ENCODE data around the gene METAP1D.
A peak's percentile ranks its signal among the peaks of the same experiment; 100 is the strongest.
"Not testable (repeated sequence)": the region's sequence is repeated elsewhere in the genome, so short reads cannot be mapped to it uniquely, and the experiment has no call there.

Gene METAP1D

DNA sequence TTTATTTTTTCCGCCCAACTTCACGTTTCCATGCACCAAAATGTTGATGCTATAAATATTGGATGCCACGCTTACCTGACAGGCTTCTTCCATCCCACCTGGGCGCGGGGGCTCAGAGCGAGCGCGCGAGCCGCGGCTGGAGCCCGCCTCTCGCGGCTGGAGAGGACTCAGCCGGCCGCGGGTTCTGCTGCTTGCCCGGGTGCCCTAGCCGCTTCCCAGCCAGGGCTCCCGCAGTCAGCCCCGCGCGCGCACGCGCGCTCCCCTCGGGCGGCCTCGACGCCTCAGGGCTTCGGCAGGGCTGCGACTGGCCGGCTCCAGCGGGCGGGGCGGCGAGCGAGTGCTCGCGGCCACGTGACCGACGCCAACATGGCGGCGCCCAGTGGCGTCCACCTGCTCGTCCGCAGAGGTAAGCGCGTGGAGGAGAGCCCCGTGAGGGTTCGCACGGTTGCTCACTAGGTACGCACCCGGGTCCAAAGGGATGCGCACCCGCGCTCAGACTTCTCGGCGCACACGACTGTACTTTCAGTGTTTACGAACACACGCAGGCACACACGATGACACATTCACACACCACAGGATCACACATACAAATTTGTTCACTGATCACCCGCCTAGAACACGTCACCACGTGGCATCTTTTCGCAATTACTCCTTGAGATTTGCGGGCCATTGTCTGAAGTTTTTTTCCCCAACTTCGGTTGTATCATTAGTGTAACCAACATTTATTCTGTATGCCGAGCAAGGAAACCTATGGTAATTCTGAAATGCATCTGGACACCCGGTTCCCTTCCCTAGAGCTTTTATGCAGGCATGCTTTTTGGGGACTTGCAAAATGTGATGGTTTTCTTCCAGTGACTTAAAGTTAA, at the start of gene METAP1D:
METAP1D (plus strand) TSS at position 350 of the 866 bp plus-strand sequence; CDS start at position 367, 17 bp downstream.
- peak; percentile 96 for DNase-seq

DNA sequence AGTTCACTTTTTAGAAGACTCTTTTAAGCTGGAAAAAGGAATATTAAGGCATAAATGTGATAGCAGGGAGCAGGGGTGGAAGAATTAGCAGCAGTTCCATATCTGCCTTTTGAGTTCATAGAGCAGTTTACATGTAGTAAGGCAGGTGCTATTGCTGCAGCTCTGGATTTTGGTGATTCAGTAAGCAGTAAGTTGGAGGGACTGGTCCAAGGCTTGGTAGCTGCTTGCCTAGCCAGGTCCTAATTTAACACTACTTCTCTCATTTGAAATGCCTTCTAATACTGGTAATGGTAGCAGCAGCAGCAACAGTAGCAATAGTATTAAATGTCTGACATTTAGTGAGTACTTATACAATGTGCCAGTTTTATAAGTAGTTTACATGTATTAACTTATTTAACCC, 47.5 kb upstream of the METAP1D start:
- DNase-seq = no peak

DNA sequence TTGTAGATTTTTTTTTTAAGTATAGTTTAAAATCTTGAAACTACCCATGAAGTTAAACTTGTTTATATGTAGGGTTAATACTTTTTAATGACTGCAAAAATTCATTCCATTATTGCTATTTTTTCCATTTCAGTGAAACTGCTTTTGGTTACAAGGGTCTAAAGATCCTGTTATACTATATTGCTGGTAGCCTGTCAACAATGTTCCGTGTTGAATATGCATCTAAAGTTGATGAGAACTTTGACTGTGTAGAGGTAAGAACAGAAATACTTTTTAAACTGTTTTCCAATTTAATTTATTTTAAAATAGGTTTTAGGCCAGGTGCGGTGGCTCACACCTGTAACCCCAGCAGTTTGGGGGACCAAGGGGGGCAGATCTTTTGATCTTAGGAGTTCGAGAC, 47.0 kb upstream of the METAP1D start:
- no peak for DNase-seq

DNA sequence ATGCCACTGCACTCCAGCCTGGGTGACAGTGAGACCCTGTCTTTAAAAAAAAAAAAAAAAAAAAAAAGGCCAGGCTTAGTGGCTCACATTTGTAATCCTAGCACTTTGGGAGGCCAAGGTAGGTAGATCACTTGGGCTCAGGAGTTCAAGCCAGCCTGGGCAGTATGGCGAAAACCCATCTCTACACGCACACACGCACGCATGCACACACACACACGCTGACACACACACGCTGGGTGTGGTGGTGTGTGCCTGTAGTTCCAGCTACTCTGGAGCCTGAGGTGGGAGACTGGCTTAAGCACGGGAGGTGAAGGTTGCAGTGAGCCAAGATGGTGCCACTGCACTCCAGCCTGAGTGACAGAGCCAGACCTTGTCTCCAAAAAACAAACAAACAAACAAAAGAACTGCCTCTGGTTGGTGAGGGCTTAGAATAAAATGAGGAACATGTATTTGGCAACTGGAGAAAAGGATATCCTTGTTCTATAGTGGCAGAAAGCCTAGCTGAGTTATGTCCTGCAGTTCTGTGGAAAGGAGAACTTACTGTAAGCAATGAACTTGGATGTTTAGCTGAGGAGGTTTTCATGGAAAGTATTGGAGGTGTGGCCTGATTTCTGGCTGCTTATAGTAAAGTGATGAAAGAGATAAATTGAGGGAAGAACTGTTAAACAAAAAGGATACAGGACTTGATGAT, 43.5 kb upstream of the METAP1D start:
- no peak for DNase-seq

DNA sequence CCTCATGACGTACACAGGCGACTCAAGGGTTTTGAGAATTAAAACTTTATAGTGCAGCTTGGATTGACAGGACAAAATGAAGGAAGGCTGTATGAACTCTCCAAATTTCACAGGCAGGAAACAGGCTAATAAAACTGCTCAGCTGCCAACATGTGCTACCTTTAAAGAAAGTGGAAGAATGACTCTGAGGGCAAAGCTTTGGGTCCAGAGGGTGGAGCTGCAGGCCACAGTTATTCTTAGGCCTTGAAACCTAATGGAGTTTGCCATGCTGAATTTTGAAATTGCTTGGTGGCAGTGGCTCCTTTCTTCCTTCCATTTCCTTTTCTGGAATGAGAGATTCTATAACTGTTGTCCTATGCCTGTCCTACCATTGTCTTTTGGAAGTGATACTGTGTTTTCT, 42.7 kb upstream of the METAP1D start:
- no peak for DNase-seq

DNA sequence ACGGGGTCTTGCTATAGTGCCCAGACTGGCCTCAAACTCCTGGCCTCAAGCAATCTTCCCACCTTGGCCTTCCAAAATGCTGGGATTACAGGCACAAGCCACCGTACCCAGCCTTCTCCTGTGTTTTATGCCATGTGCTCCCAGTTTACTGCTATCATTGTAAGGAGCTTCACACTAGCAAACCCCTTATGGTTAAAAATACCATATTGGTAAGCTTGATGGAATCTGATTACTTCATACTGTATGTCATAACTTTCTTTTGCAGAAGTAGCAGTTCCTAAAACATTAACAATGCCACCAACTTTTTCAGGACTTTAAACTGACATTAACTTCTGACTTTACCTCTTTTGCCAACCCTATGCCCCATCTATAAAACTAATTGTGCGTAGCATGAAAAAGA, 41.3 kb upstream of the METAP1D start:
- no peak for DNase-seq

DNA sequence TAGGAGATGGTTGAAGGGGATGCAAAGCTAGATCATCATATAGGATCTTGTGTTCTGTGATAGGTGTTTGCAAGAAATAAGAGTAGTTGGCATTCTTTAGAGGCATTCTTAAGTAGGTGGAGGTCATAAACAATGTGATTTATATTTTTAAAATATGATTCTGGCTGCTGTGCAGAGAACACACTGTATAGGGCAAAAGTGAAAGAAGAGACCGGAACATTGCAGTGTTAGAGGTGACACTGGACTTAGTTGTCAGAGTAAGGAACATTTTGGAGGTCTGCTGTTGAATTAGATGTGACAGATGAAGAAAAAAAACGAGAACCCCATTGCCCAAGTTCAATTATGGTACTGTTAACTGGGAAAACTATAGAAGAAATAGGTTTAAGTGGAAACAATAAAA, 39.8 kb upstream of the METAP1D start:
- no peak for DNase-seq

DNA sequence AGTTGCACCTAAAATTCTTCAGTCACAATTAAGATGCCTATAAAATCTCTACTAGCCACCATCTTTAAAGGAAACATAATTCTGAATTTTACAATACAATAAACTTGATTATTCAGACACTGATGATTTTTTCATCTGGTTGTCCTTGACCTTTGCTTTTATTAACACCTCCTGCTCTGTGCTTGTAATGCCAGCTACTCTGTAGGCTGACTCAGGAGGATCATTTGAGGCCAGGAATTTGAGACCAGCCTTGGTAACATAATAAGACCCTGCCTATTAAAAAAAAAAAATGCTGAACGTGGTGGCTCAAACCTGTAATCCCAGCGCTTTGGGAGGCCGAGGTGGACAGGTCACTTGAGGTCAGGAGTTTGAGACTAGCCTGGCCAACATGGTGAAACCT, 39.2 kb upstream of the METAP1D start:
- no peak for DNase-seq

DNA sequence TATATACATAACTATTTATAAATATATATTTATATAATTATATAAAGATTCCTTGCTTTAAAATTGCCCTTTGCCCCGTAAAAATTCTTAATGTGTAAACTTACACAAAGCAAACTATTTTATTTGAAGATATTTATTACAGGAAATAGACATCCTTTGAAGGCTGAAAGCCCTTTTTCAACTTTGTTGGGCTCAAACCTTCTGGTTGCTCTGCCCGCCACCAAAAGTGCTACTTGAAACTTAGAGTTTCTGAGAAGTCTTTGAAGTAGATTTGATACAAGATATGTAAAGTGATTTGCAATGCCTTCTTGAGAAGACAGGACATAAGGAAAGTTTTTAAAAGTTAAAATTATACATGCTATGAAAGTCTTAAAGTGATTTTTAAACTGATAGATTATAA, 36.6 kb upstream of the METAP1D start:
- DNase-seq = no peak

DNA sequence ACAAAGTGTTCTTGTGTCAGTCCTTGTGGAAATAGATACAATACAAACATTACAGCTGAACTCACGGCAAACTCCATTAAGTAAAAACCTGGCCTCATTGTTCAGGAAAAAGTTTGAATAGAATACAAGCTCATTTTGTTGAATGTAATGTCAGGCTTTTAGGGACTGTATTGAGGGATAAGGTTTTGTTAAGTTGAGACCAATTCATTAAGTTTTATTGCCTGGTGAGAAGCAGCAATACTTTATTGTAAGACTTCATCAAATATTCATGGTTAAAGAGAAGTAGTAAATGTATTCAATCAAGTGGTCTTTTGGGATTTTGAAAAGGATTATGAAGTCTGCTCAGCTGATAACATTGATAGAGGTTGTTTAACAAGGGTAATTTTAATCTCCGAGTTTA, 35.4 kb upstream of the METAP1D start:
- peak; percentile 32 for DNase-seq

DNA sequence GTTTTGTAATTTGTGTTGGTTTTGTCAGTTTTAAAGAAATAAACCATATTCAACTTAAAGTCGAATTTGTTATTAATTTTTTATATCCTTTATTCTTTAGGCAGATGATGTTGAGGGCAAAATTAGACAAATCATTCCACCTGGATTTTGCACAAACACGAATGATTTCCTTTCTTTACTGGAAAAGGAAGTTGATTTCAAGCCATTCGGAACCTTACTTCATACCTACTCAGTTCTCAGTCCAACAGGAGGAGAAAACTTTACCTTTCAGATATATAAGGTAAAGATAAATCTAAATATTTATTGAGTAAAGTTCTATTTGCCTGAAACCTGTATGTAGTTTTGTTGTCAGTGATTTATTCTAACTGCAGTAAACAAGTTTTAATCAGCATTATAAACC, 34.5 kb upstream of the METAP1D start:
- DNase-seq = no peak

DNA sequence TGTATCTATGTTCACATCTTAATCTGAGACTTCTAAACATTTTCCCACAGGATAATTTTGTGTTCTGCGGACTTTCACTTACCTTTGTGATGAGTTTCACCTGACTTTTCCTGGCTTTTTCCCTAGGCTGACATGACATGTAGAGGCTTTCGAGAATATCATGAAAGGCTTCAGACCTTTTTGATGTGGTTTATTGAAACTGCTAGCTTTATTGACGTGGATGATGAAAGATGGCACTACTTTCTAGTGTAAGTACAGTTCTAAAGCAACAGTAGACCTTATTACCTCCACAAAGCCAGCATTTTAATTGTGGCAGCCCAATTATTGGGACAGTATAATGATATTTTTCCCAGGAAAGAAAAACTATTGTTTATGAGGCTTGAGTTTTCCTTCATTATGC, 34.1 kb upstream of the METAP1D start:
- DNase-seq = no peak

DNA sequence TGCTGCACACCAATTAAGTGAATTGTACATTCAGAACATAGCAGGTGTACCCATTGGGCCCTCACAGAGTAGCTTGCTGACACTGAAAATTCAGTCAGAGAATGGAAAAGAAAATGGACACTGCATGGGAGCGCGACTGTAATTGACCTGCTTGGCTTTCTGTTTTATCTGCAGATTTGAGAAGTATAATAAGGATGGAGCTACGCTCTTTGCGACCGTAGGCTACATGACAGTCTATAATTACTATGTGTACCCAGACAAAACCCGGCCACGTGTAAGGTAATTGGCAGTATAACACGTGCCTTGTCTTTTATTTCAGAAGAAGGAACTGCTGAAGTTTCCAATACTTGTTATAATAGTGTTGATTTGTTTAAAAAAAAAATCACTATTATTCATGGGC, 33.5 kb upstream of the METAP1D start:
- no peak for DNase-seq

DNA sequence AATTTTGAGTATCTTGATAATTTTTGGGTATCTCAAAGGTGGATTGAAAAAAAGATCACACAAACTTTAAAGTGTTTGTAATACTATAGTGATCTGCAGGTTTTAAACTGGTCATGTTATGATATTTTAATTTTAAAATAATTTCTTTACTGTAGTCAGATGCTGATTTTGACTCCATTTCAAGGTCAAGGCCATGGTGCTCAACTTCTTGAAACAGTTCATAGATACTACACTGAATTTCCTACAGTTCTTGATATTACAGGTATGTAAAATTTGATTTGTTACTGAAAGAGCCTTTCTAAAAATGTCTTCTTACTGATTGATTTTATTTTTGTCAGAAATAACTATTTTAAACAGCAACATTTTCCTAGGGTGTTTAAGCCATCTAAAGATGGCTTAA, 33.1 kb upstream of the METAP1D start:
- DNase-seq = no peak

DNA sequence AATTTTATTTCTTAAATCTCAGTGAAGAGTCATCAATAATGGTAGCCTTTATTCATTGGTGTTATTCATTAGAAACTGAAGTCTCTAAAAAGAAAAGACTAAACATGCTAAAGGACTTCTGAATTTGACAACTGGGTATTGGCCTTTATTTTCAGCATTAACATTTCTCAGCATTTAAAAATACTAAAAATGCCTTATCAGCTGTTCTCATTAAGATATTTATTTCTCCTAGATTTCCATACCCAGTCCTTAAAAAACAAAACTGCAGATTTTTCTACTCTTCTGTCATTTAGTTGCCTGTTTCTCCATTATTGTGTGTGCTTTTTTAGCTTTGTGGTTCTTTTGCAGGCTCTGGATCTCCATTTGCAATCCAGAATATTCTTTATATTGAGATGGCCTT, 31.2 kb upstream of the METAP1D start:
- no peak for DNase-seq

DNA sequence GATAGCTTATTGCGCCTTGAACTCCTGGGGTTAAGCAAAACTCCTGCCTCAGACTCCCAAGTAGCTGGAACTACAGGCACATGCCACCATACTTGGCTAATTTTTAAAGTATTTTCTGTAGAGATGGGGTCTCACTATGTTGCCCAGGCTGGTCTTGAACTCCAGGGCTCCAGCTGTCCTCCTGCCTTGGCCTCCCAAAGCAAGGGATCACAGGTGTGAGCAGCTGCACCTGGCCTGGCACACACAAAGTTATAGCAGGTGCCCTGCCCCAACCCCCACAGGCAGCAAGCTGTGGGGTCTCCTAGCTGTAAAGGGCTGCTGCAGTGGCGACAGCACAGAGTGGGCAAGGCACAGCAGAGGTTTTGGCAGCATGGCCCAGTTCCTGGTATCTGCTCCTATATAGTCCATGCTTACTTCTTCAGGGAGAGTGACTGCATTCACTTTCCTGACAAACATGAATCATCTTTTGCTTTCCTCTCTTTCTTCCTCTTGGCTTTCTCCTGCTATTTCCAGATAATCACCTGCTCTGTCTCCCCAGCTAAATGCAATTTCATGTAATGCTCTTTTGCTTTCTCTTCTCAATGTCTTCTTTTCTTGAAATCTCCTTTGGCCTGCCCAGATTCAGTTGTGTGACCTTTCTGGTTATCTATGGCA, 27.3 kb upstream of the METAP1D start:
- no peak for DNase-seq

DNA sequence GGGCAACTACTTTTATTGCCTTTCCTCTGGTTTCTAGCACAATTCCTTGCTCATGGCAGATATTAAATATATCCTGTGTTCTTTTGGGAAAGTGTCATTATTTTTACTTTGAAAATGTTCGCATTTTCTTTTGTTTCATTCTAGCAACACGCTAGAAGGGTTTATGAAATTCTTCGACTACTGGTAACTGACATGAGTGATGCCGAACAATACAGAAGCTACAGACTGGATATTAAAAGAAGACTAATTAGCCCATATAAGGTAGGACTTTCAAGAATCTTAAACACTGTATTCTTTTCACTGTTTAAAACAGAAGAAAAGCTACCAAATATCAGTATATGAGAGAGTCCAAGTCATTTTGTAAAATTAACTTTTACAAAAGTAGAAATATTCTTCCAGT, 20.6 kb upstream of the METAP1D start:
- no peak for DNase-seq

DNA sequence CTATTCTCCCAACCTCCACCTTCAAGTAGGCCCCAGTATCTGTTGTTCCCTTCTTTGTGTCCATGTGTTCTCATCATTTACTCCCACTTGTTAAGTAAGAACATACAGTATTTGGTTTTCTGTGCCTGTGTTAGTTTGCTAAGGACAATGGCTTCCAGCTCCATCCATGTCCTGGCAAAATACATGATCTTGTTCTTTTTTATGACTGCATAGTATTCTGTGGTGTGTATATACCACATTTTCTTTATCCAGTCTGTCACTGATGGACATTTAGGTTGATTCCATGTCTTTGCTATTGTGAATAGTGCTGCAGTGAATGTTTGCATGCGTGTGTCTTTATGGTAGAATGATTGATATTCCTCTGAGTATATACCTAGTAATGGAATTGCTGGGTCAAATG, 15.8 kb upstream of the METAP1D start:
- DNase-seq = not testable (repeated sequence)

DNA sequence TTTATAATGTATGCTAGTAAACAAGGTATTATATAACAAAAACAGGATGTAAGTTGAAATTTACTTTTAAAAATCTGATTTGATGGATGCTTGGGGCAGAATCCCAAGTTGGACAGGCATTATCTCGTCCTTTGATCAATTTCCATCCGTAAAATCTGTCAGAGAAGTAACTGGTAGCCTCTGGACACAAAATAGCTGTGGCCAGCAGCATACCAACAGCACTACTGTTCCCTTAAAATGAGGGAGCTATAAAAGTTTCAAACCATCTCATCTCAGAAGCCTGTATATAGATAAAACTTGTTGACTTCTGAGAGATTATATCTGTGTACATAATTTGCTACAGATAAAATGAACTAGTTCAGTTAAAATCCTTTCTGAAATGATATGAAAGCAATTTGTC, 14.7 kb upstream of the METAP1D start:
- DNase-seq = no peak

DNA sequence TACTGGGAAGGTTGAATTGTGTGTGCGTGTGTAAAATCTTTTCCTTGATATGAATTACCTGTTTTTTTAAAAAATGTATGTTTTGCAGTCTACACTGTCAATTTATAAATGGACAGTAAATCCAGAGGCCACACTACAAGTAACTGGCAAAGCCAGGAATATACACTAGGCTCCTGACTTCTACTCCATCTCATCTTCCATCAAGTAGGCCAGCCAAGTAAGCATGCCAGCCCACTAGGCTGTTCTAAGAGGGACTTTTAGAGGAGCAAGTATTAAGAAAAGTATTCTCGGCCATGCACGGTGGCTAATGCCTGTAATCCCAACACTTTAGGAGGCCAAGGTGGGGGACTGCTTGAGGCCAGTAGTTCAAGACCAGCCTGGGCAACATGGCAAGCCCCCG, 13.0 kb upstream of the METAP1D start:
- DNase-seq = no peak

DNA sequence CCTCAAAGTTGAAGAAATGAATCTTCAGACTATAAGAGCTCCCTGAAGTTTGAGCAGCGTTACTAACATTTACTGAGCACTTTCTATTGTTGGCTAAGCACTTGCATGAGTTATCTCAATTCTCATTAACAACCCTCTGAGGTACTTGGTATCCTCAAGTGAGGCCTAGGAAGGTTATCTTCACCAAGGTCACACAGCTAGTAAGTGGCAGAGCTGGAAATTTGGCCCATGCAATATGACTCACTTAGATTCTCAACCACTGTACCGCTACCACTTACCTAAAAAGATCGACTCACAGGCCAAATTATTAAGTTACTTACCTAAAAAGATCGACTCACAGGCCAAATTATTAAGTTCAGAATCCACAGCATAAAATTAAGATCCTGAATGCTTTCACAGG, 8.7 kb upstream of the METAP1D start:
- no peak for DNase-seq

DNA sequence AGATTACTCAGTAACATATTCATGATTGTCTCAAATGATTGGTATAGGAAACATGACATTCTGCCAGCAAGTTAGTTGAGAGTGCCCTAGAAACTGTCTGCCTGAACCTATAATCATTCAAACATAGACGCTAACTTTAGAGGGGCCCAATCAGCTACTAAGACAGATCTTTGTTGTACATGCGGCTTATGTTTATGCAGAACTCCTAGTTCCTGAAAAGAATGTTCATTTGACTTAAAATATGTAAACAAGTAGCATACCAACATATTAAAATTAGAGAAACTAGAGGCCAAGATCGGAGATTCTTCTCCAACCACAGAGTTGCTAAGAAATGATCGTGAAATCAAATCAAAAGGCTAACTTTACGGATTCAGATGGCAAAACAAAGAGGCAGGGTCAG, 4.2 kb upstream of the METAP1D start:
- DNase-seq = no peak

DNA sequence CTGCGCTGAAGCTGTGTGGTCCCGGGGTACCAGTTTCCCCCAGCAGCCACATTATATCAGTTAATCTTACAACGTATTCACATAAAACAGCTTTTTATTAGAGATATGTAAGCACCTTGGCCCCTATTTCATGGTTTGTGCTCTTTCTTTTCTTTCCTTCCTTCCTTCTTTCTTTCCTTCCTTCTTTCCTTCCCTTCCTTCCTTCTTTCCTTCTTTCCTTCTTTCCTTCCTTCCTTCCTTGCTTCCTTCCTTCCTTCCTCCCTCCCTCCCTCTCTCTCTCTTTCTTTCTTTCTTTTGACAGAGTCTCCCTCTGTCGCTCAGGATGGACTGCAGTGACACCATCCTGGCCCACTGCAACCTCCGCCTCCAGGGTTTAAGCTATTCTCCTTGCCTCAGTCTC, 3.7 kb upstream of the METAP1D start:
- no peak for DNase-seq

DNA sequence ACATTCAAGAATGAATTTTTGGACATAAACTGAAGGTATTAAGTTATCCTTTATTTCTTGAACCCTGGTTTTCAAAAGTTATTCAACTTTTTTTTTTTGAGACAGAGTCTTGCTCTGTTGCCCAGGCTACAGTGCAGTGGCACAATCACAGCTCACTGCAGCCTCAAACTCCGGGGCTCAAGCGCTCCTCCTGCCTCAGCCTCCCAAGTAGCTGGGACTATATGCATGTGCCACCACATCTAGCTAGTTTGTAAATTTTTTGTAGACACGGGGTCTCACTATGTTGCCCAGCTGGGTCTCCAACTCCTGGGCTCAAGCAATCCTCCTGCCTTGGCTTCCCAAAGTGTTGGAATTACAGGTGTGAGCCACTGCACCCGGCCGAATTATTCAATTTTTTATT, 2.7 kb upstream of the METAP1D start:
- DNase-seq = not testable (repeated sequence)

Measured in NCI-H510A treated with DMSO at 0.1 percent for 48 hours (cell line).